HG03520 (cell line): ENCODE results near the gene DENND11.
A peak's percentile ranks its signal among the peaks of the same experiment; 100 is the strongest.
"Not testable (repeated sequence)": the region's sequence is repeated elsewhere in the genome, so short reads cannot be mapped to it uniquely, and the experiment has no call there.

Source experiments
- ATAC-seq: cut with Tn5 transposase; IDR thresholded peaks from one replicate; pipeline ENCODE4 v1.9.1; 2021; ENCODE audit warnings: mild to moderate bottlenecking, moderate library complexity; ENCODE audit not compliant: unreplicated experiment

DENND11 gene

GRCh38 chr7:141709318-141709717 is 7.4 kb upstream of the DENND11 start:
- ATAC-seq, result no peak

- ATAC-seq, result no peak
These were observed 6.4 kb upstream of the DENND11 start, which contains the start of gene WEE2 for GRCh38 chr7:141708351-141708750. WEE2 (plus strand) TSS chr7:141708353; CDS start chr7:141708759, 406 bp downstream.

- ATAC-seq, result no peak
These were observed 4.5 kb upstream of the DENND11 start for GRCh38 chr7:141706239-141707064.

GRCh38 chr7:141704741-141705140 is 2.8 kb upstream of the DENND11 start:
- no peak for ATAC-seq

- ATAC-seq, result no peak
These were observed 2.1 kb upstream of the DENND11 start for GRCh38 chr7:141704112-141704511.

- ATAC-seq, result no peak
These were observed 926 bp upstream of the DENND11 start for GRCh38 chr7:141702892-141703291.

- peak; percentile 72 for ATAC-seq
These were observed 398 bp downstream of the DENND11 start for GRCh38 chr7:141701489-141702046.

GRCh38 chr7:141700848-141701371 is 1.1 kb downstream of the DENND11 start:
- ATAC-seq, result no peak

GRCh38 chr7:141700296-141700847 is 1.6 kb downstream of the DENND11 start:
- ATAC-seq, result no peak

GRCh38 chr7:141699860-141700259 is 2.1 kb downstream of the DENND11 start:
- ATAC-seq, result no peak

GRCh38 chr7:141698247-141699015 is 3.5 kb downstream of the DENND11 start:
- no peak for ATAC-seq

GRCh38 chr7:141697211-141697871 is 4.6 kb downstream of the DENND11 start:
- ATAC-seq, result no peak

GRCh38 chr7:141696348-141696747 is 5.6 kb downstream of the DENND11 start:
- no peak for ATAC-seq

- no peak for ATAC-seq
These were observed 6.1 kb downstream of the DENND11 start for GRCh38 chr7:141695803-141696289.

- ATAC-seq, result no peak
These were observed 8.9 kb downstream of the DENND11 start for GRCh38 chr7:141693082-141693481.

- ATAC-seq, result no peak
These were observed 10.0 kb downstream of the DENND11 start for GRCh38 chr7:141691961-141692360.

GRCh38 chr7:141691540-141691939 is 10.4 kb downstream of the DENND11 start:
- no peak for ATAC-seq

GRCh38 chr7:141689072-141689825 is 12.7 kb downstream of the DENND11 start:
- not testable (repeated sequence) for ATAC-seq

GRCh38 chr7:141688043-141688442 is 13.9 kb downstream of the DENND11 start:
- no peak for ATAC-seq

GRCh38 chr7:141686670-141687069 is 15.3 kb downstream of the DENND11 start:
- no peak for ATAC-seq
